IMR-90 (cell line): ENCODE results near the gene SLC2A2. TPM values are rescaled to one million over a fixed set of nuclear protein-coding genes. Genes with fewer than 3 reads are reported as not detected.

Experiments used
- ATAC-seq: fragments of 200-7000 bp; cut with Tn5 transposase; 2 replicates; pipeline ENCODE4 v1.9.1; 2020; ENCODE audit warnings: low read depth, mild to moderate bottlenecking, moderate library complexity
- BruUV-seq: library from RNA; stranded (reverse); fragments of 400-500 nt; replicated peaks from 2 replicates; lab custom pipeline; 2021; lab: Mats Ljungman, UMichigan
- CTCF ChIA-PET: fragments of 300-600 bp; formaldehyde crosslinking; extraction: SDS; loops from one replicate; lab custom pipeline; 2021; ENCODE audit warnings: antibody characterized with exemption; lab: Yijun Ruan, JAX
- POLR2A ChIA-PET: fragments of 300-600 bp; sonication (Branson Sonifier 250); formaldehyde crosslinking; loops from one replicate; lab custom pipeline; 2022; ENCODE audit warnings: antibody characterized with exemption; ENCODE audit not compliant: unreplicated experiment; lab: Charles Lee
- DNase-seq: peaks from one replicate; pipeline ENCODE4 v3.0.0; 2013
- H2AFZ ChIP-seq: replicated peaks from 2 replicates; pipeline ENCODE3; 2013; ENCODE audit warnings: low read length, mild to moderate bottlenecking; ENCODE audit not compliant: poor library complexity
- H2AK5ac ChIP-seq: 2 replicates; pipeline ENCODE4 v1.6.1; 2013; ENCODE audit warnings: low read depth, low read length, inconsistent platforms
- H2AK9ac ChIP-seq: replicated peaks from 2 replicates; pipeline ENCODE3; 2013; ENCODE audit warnings: mild to moderate bottlenecking, low read depth, low read length, moderate library complexity; ENCODE audit not compliant: poor library complexity
- H2BK120ac ChIP-seq: 2 replicates; pipeline ENCODE4 v1.6.1; 2013; ENCODE audit warnings: low read depth, low read length, inconsistent platforms
- H2BK15ac ChIP-seq: 3 replicates; pipeline ENCODE4 v1.6.1; 2013; ENCODE audit warnings: low read depth, low read length, inconsistent platforms
- H2BK20ac ChIP-seq: 2 replicates; pipeline ENCODE4 v1.6.1; 2013; ENCODE audit warnings: low read depth, mild to moderate bottlenecking, inconsistent platforms, low read length, moderate library complexity
- H2BK5ac ChIP-seq: 2 replicates; pipeline ENCODE4 v1.6.1; 2013; ENCODE audit warnings: mild to moderate bottlenecking, low read depth, low read length, inconsistent platforms; ENCODE audit not compliant: poor library complexity, severe bottlenecking
- H3K14ac ChIP-seq: replicated peaks from 2 replicates; pipeline ENCODE4 v1.6.1; 2013; ENCODE audit warnings: low read depth, low read length, inconsistent platforms
- H3K18ac ChIP-seq: 2 replicates; pipeline ENCODE4 v1.6.1; 2013; ENCODE audit warnings: low read depth, low read length, control low read depth
- H3K23ac ChIP-seq: 2 replicates; pipeline ENCODE4 v1.6.1; 2013; ENCODE audit warnings: low read depth, low read length, inconsistent platforms
- H3K27ac ChIP-seq: 2 replicates; pipeline ENCODE4 v1.5.1; 2013; ENCODE audit warnings: mild to moderate bottlenecking, control low read depth, low read length; ENCODE audit not compliant: insufficient read depth
- H3K27me3 ChIP-seq: 2 replicates; pipeline ENCODE4 v1.6.1; 2013; ENCODE audit warnings: low read length; ENCODE audit not compliant: control insufficient read depth, insufficient read depth
- H3K36me3 ChIP-seq: 2 replicates; pipeline ENCODE4 v1.6.1; 2013; ENCODE audit warnings: low read length, mixed read lengths; ENCODE audit not compliant: control insufficient read depth, insufficient read depth
- H3K4ac ChIP-seq: 2 replicates; pipeline ENCODE4 v1.6.1; 2013; ENCODE audit warnings: low read depth, low read length, inconsistent platforms
- H3K4me1 ChIP-seq: 2 replicates; pipeline ENCODE4 v1.6.1; 2013; ENCODE audit warnings: low read length, mixed read lengths; ENCODE audit not compliant: control insufficient read depth, insufficient read depth
- H3K4me2 ChIP-seq: 2 replicates; pipeline ENCODE4 v1.6.1; 2013; ENCODE audit warnings: low read depth, mild to moderate bottlenecking, control low read depth, low read length, moderate library complexity
- H3K4me3 ChIP-seq: 2 replicates; pipeline ENCODE4 v1.5.1; 2013; ENCODE audit warnings: low read depth, mild to moderate bottlenecking, control low read depth, low read length, moderate library complexity; ENCODE audit not compliant: insufficient read depth
- H3K56ac ChIP-seq: 2 replicates; pipeline ENCODE4 v1.6.1; 2013; ENCODE audit warnings: low read length, inconsistent platforms; ENCODE audit not compliant: insufficient read depth; ENCODE audit errors: extremely low read depth
- H3K79me1 ChIP-seq, 2 experiments: 2 replicates each; pipeline ENCODE4 v1.6.1; 2013; ENCODE audit warnings: low read length in 2 of 2, inconsistent platforms in 1 of 2, low read depth in 1 of 2
- H3K9ac ChIP-seq: 2 replicates; pipeline ENCODE4 v1.6.1; 2013; ENCODE audit warnings: low read depth, low read length, control low read depth
- H3K9me1 ChIP-seq: 2 replicates; pipeline ENCODE4 v1.6.1; 2013; ENCODE audit warnings: low read length, inconsistent platforms; ENCODE audit not compliant: insufficient read depth
- H3K9me3 ChIP-seq: 2 replicates; pipeline ENCODE4 v1.6.1; 2013; ENCODE audit warnings: low read length; ENCODE audit not compliant: control insufficient read depth, insufficient read depth
- H4K20me1 ChIP-seq: 2 replicates; pipeline ENCODE4 v1.6.1; 2013; ENCODE audit warnings: low read length, inconsistent platforms; ENCODE audit not compliant: insufficient read depth
- H4K5ac ChIP-seq: 2 replicates; pipeline ENCODE4 v1.6.1; 2013; ENCODE audit warnings: mild to moderate bottlenecking, low read depth, low read length, control low read depth
- H4K8ac ChIP-seq, 2 experiments: 2 replicates each; pipeline ENCODE4 v1.6.1; 2013; ENCODE audit warnings: low read depth in 2 of 2, low read length in 2 of 2, control low read depth in 1 of 2, inconsistent platforms in 1 of 2
- H4K91ac ChIP-seq: 2 replicates; pipeline ENCODE4 v1.6.1; 2013; ENCODE audit warnings: low read depth, low read length, inconsistent platforms; ENCODE audit not compliant: insufficient read depth
- CHD1 ChIP-seq: IDR thresholded peaks from 2 replicates; pipeline ENCODE4 v1.6.1; 2012; ENCODE audit warnings: low read depth, low read length, improper control_type of control experiment
- MXI1 ChIP-seq: IDR thresholded peaks from 2 replicates; pipeline ENCODE4 v1.6.1; 2012; ENCODE audit warnings: low read depth, mild to moderate bottlenecking, low read length, moderate library complexity, borderline replicate concordance
- SMC3 ChIP-seq: fragments of 150-350 bp; IDR thresholded peaks from 2 replicates; pipeline ENCODE4 v1.6.1; 2016; ENCODE audit warnings: low read depth, mild to moderate bottlenecking, antibody characterized with exemption, low read length, moderate library complexity
- WGBS, 2 experiments: methylation state at CpG; one replicate each; pipeline versions ENCODE4 v1.1.5 to v1.1.7; 2013; ENCODE audit warnings: missing lambda C conversion rate in 2 of 2; ENCODE audit not compliant: insufficient read length in 1 of 2; ENCODE audit errors: extremely low coverage in 2 of 2; 5-methylcytosine and 5-hydroxymethylcytosine counted together
- dilution Hi-C: fragments of 300-500 bp; cut with HindIII; formaldehyde crosslinking; loops from one replicate; pipeline ENCODE4 v1.14.3; 2018; ENCODE audit warnings: low sequenced_read_pairs; ENCODE audit not compliant: unreplicated experiment
- in situ Hi-C: fragments of 300-500 bp; cut with MboI; formaldehyde crosslinking; loops from 3 replicates; pipeline ENCODE4 v1.14.3; 2019; ENCODE audit warnings: low sequenced_read_pairs, inconsistent platforms, mixed read lengths
- intact Hi-C: fragments of 100-400 bp; cut with micrococcal nuclease; formaldehyde crosslinking; loops from 2 replicates; pipeline ENCODE4 v1.10.0; 2022
- polyA plus RNA-seq, 3 experiments: library from polyadenylated mRNA; depleted of rRNA; stranded (reverse); fragments of >200 nt; gene quantifications; 2 replicates each; pipeline ENCODE4 v1.2.3, GENCODE V29; 2012; ENCODE audit warnings: low replicate concordance in 1 of 3
- total RNA-seq: library from RNA; depleted of rRNA; stranded (reverse); fragments of >200 nt; gene quantifications from 2 replicates; pipeline ENCODE4 v1.2.3, GENCODE V29; 2012
- TF ChIP-seq, protein P1 (sequence below): fragments of 150-350 bp; IDR thresholded peaks from 2 replicates; pipeline ENCODE4 v1.6.1; 2017; ENCODE audit warnings: mild to moderate bottlenecking, antibody characterized with exemption, low read length, low read depth

Gene SLC2A2
- total and polyA plus RNA-seq, 2 of the 4 experiments (the other 2 are of a cell fraction): not detected

DNA sequence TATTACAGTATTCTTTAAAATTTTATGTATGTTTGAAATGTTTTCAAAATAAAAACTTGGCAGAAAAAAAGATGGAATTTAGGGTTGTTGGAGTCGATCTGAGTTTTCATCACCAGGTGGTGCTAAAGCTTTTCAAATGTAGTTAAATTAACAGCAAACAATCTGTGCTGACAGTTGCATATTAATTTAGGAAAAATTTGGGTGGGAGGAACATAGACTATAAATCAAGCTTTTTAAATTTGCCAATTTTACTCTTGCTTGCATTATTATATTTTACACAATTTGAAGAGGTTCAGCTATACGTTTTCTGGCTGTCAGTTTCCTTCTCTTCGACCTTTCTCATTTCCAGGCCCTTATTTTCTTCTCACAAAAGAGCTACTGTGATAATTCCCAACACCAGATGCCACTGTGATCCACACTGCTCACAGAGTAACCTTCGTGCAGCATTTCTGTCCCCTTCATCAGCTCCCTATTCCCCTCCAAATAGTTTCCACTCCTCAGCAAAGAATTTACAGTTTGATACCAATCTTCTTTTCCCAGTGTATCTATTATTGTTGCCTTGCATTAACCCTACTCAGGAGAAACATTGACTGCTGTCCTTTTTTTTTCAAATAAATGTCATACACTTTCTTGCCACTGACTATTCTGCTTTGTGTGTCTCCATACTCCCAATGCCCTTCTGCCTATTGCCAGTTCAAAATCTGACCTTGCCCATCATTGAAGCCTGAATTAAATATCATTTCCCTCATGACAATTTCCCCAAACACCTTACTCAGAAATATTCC is 64.7 kb downstream of the SLC2A2 start (continued):
- TF ChIP-seq, protein P1, sequence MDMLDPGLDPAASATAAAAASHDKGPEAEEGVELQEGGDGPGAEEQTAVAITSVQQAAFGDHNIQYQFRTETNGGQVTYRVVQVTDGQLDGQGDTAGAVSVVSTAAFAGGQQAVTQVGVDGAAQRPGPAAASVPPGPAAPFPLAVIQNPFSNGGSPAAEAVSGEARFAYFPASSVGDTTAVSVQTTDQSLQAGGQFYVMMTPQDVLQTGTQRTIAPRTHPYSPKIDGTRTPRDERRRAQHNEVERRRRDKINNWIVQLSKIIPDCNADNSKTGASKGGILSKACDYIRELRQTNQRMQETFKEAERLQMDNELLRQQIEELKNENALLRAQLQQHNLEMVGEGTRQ: no peak

DNA sequence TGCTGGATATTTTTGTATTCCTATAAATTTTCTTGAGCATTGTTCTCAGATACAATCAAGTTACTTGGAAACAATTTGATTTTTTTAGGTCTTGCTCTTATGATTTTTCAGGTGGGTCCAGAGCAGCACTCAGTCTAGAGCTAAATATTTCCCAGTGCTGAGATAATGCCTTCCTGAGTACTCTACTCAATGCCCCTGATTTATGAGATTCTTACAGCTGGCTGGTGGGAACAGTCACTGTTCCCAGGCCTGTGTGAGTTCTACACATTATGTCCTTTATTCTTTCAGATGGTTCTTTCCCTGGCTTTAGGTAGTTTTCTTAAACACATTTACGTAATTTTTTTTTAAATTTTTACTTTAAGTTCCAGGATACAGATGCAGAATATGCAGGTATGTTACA is 67.1 kb downstream of the SLC2A2 start:
- Histone ChIP-seq H2BK5ac (no peak overlapping the region), H3K79me1 (no peaks in the 10 kb centered on the region), H3K4me2 (no peak overlapping the region), H2BK120ac (no peak overlapping the region), H3K56ac (no peak overlapping the region), H2AK5ac (no peak overlapping the region), H4K5ac (no peak overlapping the region), H2AK9ac (no peak overlapping the region), H2AFZ (no peak overlapping the region), H3K4me1 (peaks cover 4% of the 10 kb centered on the region; the same call in 1 of the 2 replicates), H4K91ac (no peak overlapping the region), H3K9me1 (no peaks in the 10 kb centered on the region), H2BK15ac (no peak overlapping the region), H3K9me3 (no peaks in the 10 kb centered on the region), H3K9ac (no peak overlapping the region), H3K23ac (no peak overlapping the region), H3K27me3 (no peaks in the 10 kb centered on the region; the same call in 1 of the 2 replicates), H3K27ac (no peak overlapping the region), H3K18ac (no peak overlapping the region), H3K4ac (no peak overlapping the region), H3K14ac (no peak overlapping the region), H3K4me3 (no peak overlapping the region), H4K20me1 (no peaks in the 10 kb centered on the region), H2BK20ac (no peak overlapping the region), H4K8ac (no peak overlapping the region), H3K36me3 (no peaks in the 10 kb centered on the region)
- in situ Hi-C loops (loop anchor here (25.0 kb wide), 1 partner anchor 803 kb away; no protein-coding TSS in a partner anchor), dilution Hi-C loops (no loop called here), intact Hi-C loops (no loop called here)
- no TSS peak for BruUV-seq
- TF ChIP-seq CHD1 (no peak), SMC3 (no peak), MXI1 (no peak)
- TF ChIP-seq, protein P1: no peak
- no CpG with 5 or more reads among the region's 1 CpG for WGBS, 2 experiments
- DNase-seq (no peak), ATAC-seq (no peak)
- ChIA-PET POLR2A (no interaction called here), CTCF (no interaction called here)
